K562 (cell line): Measurements from ENCODE around the gene CHMP1A. TPM values are rescaled to one million over a fixed set of nuclear protein-coding genes. Genes with fewer than 3 reads are reported as not detected.
A peak's percentile ranks its signal among the peaks of the same experiment; 100 is the strongest.

Experiments
- EGR1 ChIP-seq: fragments of 450-650 bp; conservative IDR thresholded peaks from 2 replicates; pipeline ENCODE4 v1.6.1; 2017; ENCODE audit warnings: mild to moderate bottlenecking
- ELF1 ChIP-seq: fragments of 200-800 bp; sonication (Bioruptor generic); IDR thresholded peaks from 2 replicates; pipeline ENCODE4 v1.6.1; 2016; ENCODE audit warnings: missing genetic modification characterization, missing compliant biosample characterization
- ELF2 ChIP-seq: fragments of 250-450 bp; sonication (Bioruptor Pico); IDR thresholded peaks from 2 replicates; pipeline ENCODE4 v1.5.0; 2021; ENCODE audit warnings: mild to moderate bottlenecking
- GABPA ChIP-seq: fragments of 200-800 bp; sonication (Bioruptor generic); conservative IDR thresholded peaks from 2 replicates; pipeline ENCODE4 v1.6.1; 2016; ENCODE audit warnings: low read depth, missing genetic modification characterization, missing compliant biosample characterization
- HCFC1 ChIP-seq: IDR thresholded peaks from 2 replicates; pipeline ENCODE4 v1.6.1; 2012; ENCODE audit warnings: low read depth, low read length, improper control_type of control experiment
- KDM4B ChIP-seq, 2 experiments: fragments of 450-650 bp in 1 of 2; sonication (generic) in 1 of 2; IDR thresholded peaks; 2 replicates each; pipeline ENCODE4 v1.6.1; 2016 to 2017; ENCODE audit warnings: borderline replicate concordance in 2 of 2, antibody characterized with exemption in 1 of 2, low read depth in 1 of 2, mild to moderate bottlenecking in 1 of 2
- PCBP1 ChIP-seq: fragments of 200-400 bp; formaldehyde crosslinking; IDR thresholded peaks from 2 replicates; pipeline ENCODE4 v1.6.1; 2018; ENCODE audit warnings: mild to moderate bottlenecking, low read depth, low read length; ENCODE audit not compliant: poor library complexity, severe bottlenecking
- RBM25 ChIP-seq: fragments of 200-400 bp; formaldehyde crosslinking; IDR thresholded peaks from 2 replicates; pipeline ENCODE4 v1.6.1; 2018; ENCODE audit warnings: low read length, low read depth, moderate library complexity; ENCODE audit not compliant: severe bottlenecking
- RBM39 ChIP-seq: fragments of 200-400 bp; formaldehyde crosslinking; optimal IDR thresholded peaks from 2 replicates; pipeline ENCODE3; 2018; ENCODE audit warnings: low read depth, low read length
- SMAD4 ChIP-seq: fragments of 250-450 bp; sonication (Bioruptor Pico); conservative IDR thresholded peaks from 2 replicates; pipeline ENCODE4 v1.8.0; 2021; ENCODE audit warnings: inconsistent platforms, mild to moderate bottlenecking, moderate library complexity
- SMARCB1 ChIP-seq: IDR thresholded peaks from 2 replicates; pipeline ENCODE4 v1.6.1; 2011; ENCODE audit warnings: improper control_type of control experiment, low read depth; ENCODE audit not compliant: insufficient read length
- TARDBP ChIP-seq: fragments of 450-650 bp; IDR thresholded peaks from 2 replicates; pipeline ENCODE4 v1.6.1; 2016
- TEAD4 ChIP-seq, 2 experiments: sonication (generic) in 1 of 2; formaldehyde crosslinking in 1 of 2; IDR thresholded peaks; 2 replicates each; pipeline versions ENCODE4 v1.6.1 to v1.8.0; 2012 to 2022; ENCODE audit warnings: borderline replicate concordance in 1 of 2, inconsistent platforms in 1 of 2, low read length in 1 of 2, mild to moderate bottlenecking in 1 of 2, missing genetic modification reagents in 1 of 2
- YY1 ChIP-seq, 3 experiments: IDR thresholded peaks; 2 replicates each; pipeline ENCODE4 v1.6.1; 2011; ENCODE audit warnings: low read length in 2 of 3, mild to moderate bottlenecking in 2 of 3, moderate library complexity in 2 of 3, borderline replicate concordance in 1 of 3, control low read depth in 1 of 3, low read depth in 1 of 3; ENCODE audit not compliant: insufficient read depth in 3 of 3, insufficient replicate concordance in 2 of 3, control insufficient read depth in 1 of 3, insufficient read length in 1 of 3; ENCODE audit errors: extremely low read depth in 1 of 3
- ZBTB7A ChIP-seq: IDR thresholded peaks from 2 replicates; pipeline ENCODE4 v1.6.1; 2011; ENCODE audit warnings: low read depth, mild to moderate bottlenecking, low read length, moderate library complexity, borderline replicate concordance; ENCODE audit not compliant: control insufficient read depth
- ZFX ChIP-seq: sonication (generic); formaldehyde crosslinking; IDR thresholded peaks from 2 replicates; pipeline ENCODE4 v1.8.0; 2022; ENCODE audit warnings: mild to moderate bottlenecking, missing genetic modification reagents, moderate library complexity
- ZNF24 ChIP-seq: fragments of 450-650 bp; IDR thresholded peaks from 2 replicates; pipeline ENCODE4 v1.6.1; 2016
- ZNF583 ChIP-seq: fragments of 250-450 bp; sonication (Bioruptor Pico); IDR thresholded peaks from 2 replicates; pipeline ENCODE4 v1.4.0; 2020
- ZSCAN32 ChIP-seq: fragments of 450-650 bp; formaldehyde crosslinking; IDR thresholded peaks from 2 replicates; pipeline ENCODE4 v1.4.0; 2020; ENCODE audit warnings: mild to moderate bottlenecking, moderate library complexity
- polyA plus RNA-seq, 8 experiments: library from polyadenylated mRNA; depleted of rRNA in 4 of 8; stranded (reverse) in 5 of 8; unstranded in 3 of 8; fragments of >200 nt; fragmentation: Nextera tagmentation in 2 of 8; fragmentation: Illumina TruSeq in 1 of 8; extraction: Ambion mirVana in 2 of 8; extraction: Trizol in 1 of 8; gene quantifications; 2 replicates each; pipeline versions ENCODE4 v1.2.1 to v1.2.3, GENCODE V29; 2011 to 2014; ENCODE audit warnings: inconsistent platforms in 1 of 8, missing spikeins in 1 of 8
- total RNA-seq, 7 experiments: library from RNA; depleted of rRNA in 6 of 7; stranded (reverse); fragments of >200 nt in 6 of 7; fragmentation: Illumina TruSeq in 2 of 7; extraction: Trizol in 2 of 7; gene quantifications; 2 replicates each; pipeline versions ENCODE4 v1.2.1 to v1.2.3, GENCODE V29; 2011 to 2021; ENCODE audit warnings: low replicate concordance in 1 of 7
- TF ChIP-seq, protein P1 (sequence below): fragments of 450-650 bp; formaldehyde crosslinking; IDR thresholded peaks from 2 replicates; pipeline ENCODE4 v1.4.0; 2022; ENCODE audit warnings: mild to moderate bottlenecking, moderate library complexity

Gene CHMP1A
- total and polyA plus RNA-seq, 9 of the 15 experiments (the other 6 are each of a cell fraction or from before 2014, with no cell fraction given), result 0.83 to 79.9 (median 45.2) TPM

DNA sequence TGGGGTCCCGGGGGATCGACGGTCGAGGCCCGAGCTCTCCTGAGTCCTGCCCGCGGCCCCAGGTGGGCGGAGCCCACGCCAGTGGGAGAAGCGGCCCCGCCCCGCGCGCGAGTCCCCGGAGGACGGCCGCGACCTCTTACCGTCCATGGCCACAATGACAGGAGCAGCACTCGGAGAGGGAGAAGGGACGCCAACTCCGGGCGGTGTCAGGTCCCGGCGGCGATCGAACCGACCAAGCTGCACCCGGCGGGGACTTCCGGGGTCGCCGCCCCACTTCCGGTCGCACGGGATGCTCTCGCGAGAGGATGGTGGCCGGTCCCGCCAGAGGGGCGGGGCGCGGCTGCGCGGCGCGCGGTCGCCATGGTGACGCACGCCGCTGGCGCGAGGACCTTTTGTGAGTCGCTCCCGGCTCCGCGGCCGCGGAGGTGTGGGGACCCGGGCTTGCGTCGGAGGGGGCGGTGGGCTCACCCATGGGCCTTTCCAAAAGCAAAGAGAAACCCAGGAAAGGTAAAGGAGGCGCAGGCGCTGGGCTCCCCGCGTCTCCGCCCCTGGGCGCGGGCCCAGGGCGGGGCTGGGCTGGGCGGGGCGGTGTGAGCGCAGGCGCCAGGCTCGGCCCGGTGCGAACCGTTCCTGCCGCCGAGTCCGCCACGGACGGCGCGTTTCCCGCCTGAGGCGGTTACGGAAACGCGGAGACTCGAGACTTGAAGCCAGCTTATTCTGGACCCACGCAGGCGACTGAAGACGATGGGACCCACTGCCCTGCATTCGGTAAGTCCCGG, at the start of gene CHMP1A, which contains the start of gene SPATA33 (continued):
- TF ChIP-seq SMAD4 (CRISPR knock-in tag) (peak; percentile 36; the same call in 1 of the 2 replicates), RBM39 (no peak), EGR1 (0 out of 2 replicates have a peak, but pooled peaks have one; percentile 18), HCFC1 (peak; percentile 70), ZNF24 (no peak), ZBTB7A (peak; percentile 72), ZNF583 (CRISPR knock-in tag) (0 out of 2 replicates have a peak, but pooled peaks have one; percentile 46), ELF1 (tag) (peak; percentile 99), GABPA (tag) (peak; percentile 98), SMARCB1 (no peak), ELF2 (CRISPR knock-in tag) (peak; percentile 97), ZFX (CRISPR knock-in tag) (peak; percentile 73), KDM4B (IDR thresholded peaks at IDR 0.05; ENCODE audit: borderline replicate concordance in 2 of 2, low read depth in 1 of 2) (peak in 1 of 2 experiments; percentile 40; a peak in 1 of 4 replicates), TEAD4 (IDR thresholded peaks at IDR 0.05; ENCODE audit: low read length) (no peak), TEAD4 (CRISPR knock-in tag; IDR thresholded peaks at IDR 0.05; ENCODE audit: borderline replicate concordance) (no peak), TARDBP (no peak), YY1 (IDR thresholded peaks at IDR 0.05; ENCODE audit: borderline replicate concordance in 1 of 3, control insufficient read depth in 1 of 3, extremely low read depth in 1 of 3, insufficient read depth in 3 of 3, insufficient read length in 1 of 3, insufficient replicate concordance in 2 of 3, low read depth in 1 of 3, low read length in 2 of 3) (peak in 1 of 3 experiments; percentile 14), ZSCAN32 (CRISPR knock-in tag) (no peak), RBM25 (peak; percentile 98), PCBP1 (peak; percentile 81)
- TF ChIP-seq, protein P1, sequence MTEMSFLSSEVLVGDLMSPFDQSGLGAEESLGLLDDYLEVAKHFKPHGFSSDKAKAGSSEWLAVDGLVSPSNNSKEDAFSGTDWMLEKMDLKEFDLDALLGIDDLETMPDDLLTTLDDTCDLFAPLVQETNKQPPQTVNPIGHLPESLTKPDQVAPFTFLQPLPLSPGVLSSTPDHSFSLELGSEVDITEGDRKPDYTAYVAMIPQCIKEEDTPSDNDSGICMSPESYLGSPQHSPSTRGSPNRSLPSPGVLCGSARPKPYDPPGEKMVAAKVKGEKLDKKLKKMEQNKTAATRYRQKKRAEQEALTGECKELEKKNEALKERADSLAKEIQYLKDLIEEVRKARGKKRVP, result 0 out of 2 replicates have a peak, but pooled peaks have one; percentile 12
